GM23338 (cell line): Measurements from ENCODE around the gene USP5. TPM values are rescaled to one million over a fixed set of nuclear protein-coding genes. Genes with fewer than 3 reads are reported as not detected.

Experiments used
- ATAC-seq: fragments of 200-7000 bp; cut with Tn5 transposase; 3 replicates; pipeline ENCODE4 v1.9.1; 2020
- DNase-seq: peaks from one replicate; pipeline ENCODE4 v3.0.0-alpha.2; 2015; ENCODE audit warnings: low spot score
- H2AFZ ChIP-seq: fragments of 200-600 bp; sonication (generic); 2 replicates; pipeline ENCODE4 v1.8.0; 2016; ENCODE audit warnings: antibody characterized with exemption, mild to moderate bottlenecking, moderate library complexity
- H3F3A ChIP-seq: fragments of 200-600 bp; sonication (generic); replicated peaks from 2 replicates; pipeline ENCODE4 v1.8.0; 2017; ENCODE audit warnings: antibody characterized with exemption, mixed run types, low read depth
- H3K27ac ChIP-seq: fragments of 200-600 bp; sonication (generic); 2 replicates; pipeline ENCODE4 v1.6.1; 2016; ENCODE audit warnings: low read depth
- H3K27me3 ChIP-seq: fragments of 200-600 bp; sonication (generic); 2 replicates; pipeline ENCODE4 v1.8.0; 2016; ENCODE audit warnings: mild to moderate bottlenecking, mixed run types, moderate library complexity; ENCODE audit not compliant: insufficient read depth
- H3K36me3 ChIP-seq: fragments of 200-600 bp; sonication (generic); 2 replicates; pipeline ENCODE4 v1.8.0; 2016; ENCODE audit warnings: mild to moderate bottlenecking; ENCODE audit not compliant: insufficient read depth
- H3K4me1 ChIP-seq: fragments of 200-600 bp; sonication (generic); 2 replicates; pipeline ENCODE4 v1.8.0; 2016; ENCODE audit warnings: mild to moderate bottlenecking, moderate library complexity; ENCODE audit not compliant: insufficient read depth
- H3K4me2 ChIP-seq: fragments of 200-600 bp; sonication (generic); 2 replicates; pipeline ENCODE4 v1.7.1; 2017; ENCODE audit warnings: mixed run types
- H3K4me3 ChIP-seq: fragments of 200-600 bp; sonication (generic); 2 replicates; pipeline ENCODE4 v1.6.1; 2016; ENCODE audit warnings: mixed run types
- H3K79me2 ChIP-seq: fragments of 200-600 bp; sonication (generic); replicated peaks from 2 replicates; pipeline ENCODE4 v1.8.0; 2017; ENCODE audit warnings: mild to moderate bottlenecking; ENCODE audit not compliant: insufficient read depth
- H3K9me2 ChIP-seq: fragments of 200-600 bp; sonication (generic); 2 replicates; pipeline ENCODE4 v1.8.0; 2017; ENCODE audit not compliant: insufficient read depth
- H4K20me1 ChIP-seq: fragments of 200-600 bp; sonication (generic); replicated peaks from 2 replicates; pipeline ENCODE4 v1.8.0; 2017; ENCODE audit warnings: mild to moderate bottlenecking; ENCODE audit not compliant: insufficient read depth
- H3K27ac Mint-ChIP-seq: 2 replicates; pipeline ENCODE4 v1.8.0; 2020; ENCODE audit warnings: inconsistent platforms, mild to moderate bottlenecking, moderate library complexity, mixed read lengths
- H3K27me3 Mint-ChIP-seq: 3 replicates; pipeline ENCODE4 v1.8.0; 2022; ENCODE audit warnings: low read depth, mild to moderate bottlenecking, moderate library complexity, mixed read lengths, inconsistent platforms; ENCODE audit not compliant: insufficient read depth, poor library complexity
- H3K36me3 Mint-ChIP-seq: 3 replicates; pipeline ENCODE4 v1.8.0; 2021; ENCODE audit warnings: low read depth, mild to moderate bottlenecking, inconsistent platforms, moderate library complexity, mixed read lengths
- H3K4me1 Mint-ChIP-seq: 3 replicates; pipeline ENCODE4 v1.8.0; 2020; ENCODE audit warnings: mild to moderate bottlenecking, inconsistent platforms, mixed read lengths
- H3K4me3 Mint-ChIP-seq: 3 replicates; pipeline ENCODE4 v1.8.0; 2021; ENCODE audit warnings: moderate library complexity, mild to moderate bottlenecking, inconsistent platforms, mixed read lengths
- H3K9me3 Mint-ChIP-seq: 3 replicates; pipeline ENCODE4 v1.8.0; 2020; ENCODE audit warnings: moderate library complexity, mild to moderate bottlenecking, inconsistent platforms, mixed read lengths
- EZH2 ChIP-seq: fragments of 200-600 bp; sonication (generic); IDR thresholded peaks from one replicate; pipeline ENCODE4 v1.8.0; 2017; ENCODE audit warnings: antibody characterized with exemption, mild to moderate bottlenecking, low read depth; ENCODE audit not compliant: unreplicated experiment
- EZH2phosphoT487 ChIP-seq: fragments of 200-600 bp; sonication (generic); IDR thresholded peaks from one replicate; pipeline ENCODE4 v1.8.1; 2018; ENCODE audit warnings: antibody characterized with exemption; ENCODE audit not compliant: unreplicated experiment
- JUNB ChIP-seq: IDR thresholded peaks from one replicate; pipeline ENCODE4 v1.6.1; 2016; ENCODE audit warnings: antibody characterized with exemption; ENCODE audit not compliant: unreplicated experiment
- NANOG ChIP-seq: IDR thresholded peaks from 2 replicates; pipeline ENCODE4 v1.6.1; 2016; ENCODE audit warnings: antibody characterized with exemption, borderline replicate concordance
- POLR2AphosphoS5 ChIP-seq: IDR thresholded peaks from 2 replicates; pipeline ENCODE4 v1.6.1; 2016; ENCODE audit warnings: antibody characterized with exemption, low read depth
- REST ChIP-seq: IDR thresholded peaks from one replicate; pipeline ENCODE4 v1.6.1; 2018; ENCODE audit warnings: antibody characterized with exemption; ENCODE audit not compliant: unreplicated experiment
- STAT1 ChIP-seq: IDR thresholded peaks from one replicate; pipeline ENCODE4 v1.6.1; 2016; ENCODE audit warnings: antibody characterized with exemption; ENCODE audit not compliant: unreplicated experiment
- ZNF114 ChIP-seq: fragments of 250-450 bp; sonication (Bioruptor Pico); IDR thresholded peaks from 2 replicates; pipeline ENCODE4 v1.5.0; 2020; ENCODE audit warnings: mild to moderate bottlenecking, moderate library complexity
- ZNF331 ChIP-seq: fragments of 250-450 bp; sonication (Bioruptor Pico); IDR thresholded peaks from 2 replicates; pipeline ENCODE4 v1.5.0; 2020; ENCODE audit warnings: low read depth, mild to moderate bottlenecking, moderate library complexity
- ZNF462 ChIP-seq: fragments of 250-450 bp; sonication (Bioruptor Pico); IDR thresholded peaks from 2 replicates; pipeline ENCODE4 v1.5.0; 2020; ENCODE audit warnings: mild to moderate bottlenecking, moderate library complexity
- polyA plus RNA-seq: library from polyadenylated mRNA; unstranded; fragments of >200 nt; fragmentation: Nextera tagmentation; extraction: Ambion mirVana; gene quantifications from 2 replicates; pipeline ENCODE4 v1.2.1, GENCODE V29; 2016
- total RNA-seq: library from RNA; depleted of rRNA; stranded (reverse); fragments of >200 nt; shearing (Covaris generic); gene quantifications from 2 replicates; pipeline ENCODE4 v1.2.3, GENCODE V29; 2014

The USP5 gene
- total and polyA plus RNA-seq, 2 experiments from 2014 or later: 35.1 to 109 TPM

- TF ChIP-seq ZNF462: no peak
- no peak for TF ChIP-seq REST
These were observed 31.8 kb upstream of the USP5 start (continued) for GRCh38 chr12:6820166-6820565.

- Mint-ChIP-seq H3K9me3 (no peaks in the 10 kb centered on the region), H3K36me3 (peaks cover 7% of the 10 kb centered on the region; the same call in 2 of the 3 replicates), H3K4me3 (peak within 1 kb of the TSS; percentile 81), H3K4me1 (peaks cover 72% of the 10 kb centered on the region), H3K27ac (peak within 1 kb of the TSS; percentile 77), H3K27me3 (peaks cover 31% of the 10 kb centered on the region)
- Histone ChIP-seq H3K27ac (no peak within 1 kb of the TSS), H3K4me1 (peaks cover 53% of the 10 kb centered on the region), H3K27me3 (peaks cover 55% of the 10 kb centered on the region), H4K20me1 (no peaks in the 10 kb centered on the region), H3K79me2 (no peaks in the 10 kb centered on the region), H3K4me3 (peak within 1 kb of the TSS; percentile 76), H3F3A (peaks cover 17% of the 10 kb centered on the region), H3K9me2 (no peaks in the 10 kb centered on the region), H3K36me3 (no peaks in the 10 kb centered on the region), H2AFZ (peak within 1 kb of the TSS; percentile 76; the same call in 1 of the 2 replicates), H3K4me2 (peak within 1 kb of the TSS; percentile 94)
- ATAC-seq (peak; percentile 52), DNase-seq (peak; percentile 93)
- no peak for TF ChIP-seq EZH2phosphoT487
- no peak for TF ChIP-seq REST
- TF ChIP-seq EZH2: no peak
- no peak for TF ChIP-seq STAT1
- TF ChIP-seq ZNF331: no peak
- no peak for TF ChIP-seq POLR2AphosphoS5
- TF ChIP-seq JUNB: no peak
- TF ChIP-seq ZNF114 (CRISPR knock-in tag): no peak
- TF ChIP-seq NANOG: no peak
These were observed 30.1 kb upstream of the USP5 start, which contains the start of gene GPR162 for GRCh38 chr12:6821591-6822425. TSS of gene GPR162 (plus strand) at chr12:6821821. CDS start at chr12:6823899, 2,078 bp downstream.
